Measurements from ENCODE around the gene RBM33. TPM values are rescaled to one million over a fixed set of nuclear protein-coding genes. Genes with fewer than 3 reads are reported as not detected.
"Not testable (repeated sequence)": the region's sequence is repeated elsewhere in the genome, so short reads cannot be mapped to it uniquely, and the experiment has no call there.

RBM33 gene
- total RNA-seq, 1 experiment from 2014 or later = 81.8 TPM

GRCh38 chr7:155612658-155613057 is 31.8 kb upstream of the RBM33 start:
- no peak for TF ChIP-seq TP53 (CRISPR knock-in tag; IDR thresholded peaks at IDR 0.05)
- no peak for TF ChIP-seq ZNF281 (CRISPR knock-in tag; IDR thresholded peaks at IDR 0.05)
- no peak for TF ChIP-seq IRF2 (CRISPR knock-in tag; IDR thresholded peaks at IDR 0.05; ENCODE audit: borderline replicate concordance, low read depth)
- no peak for TF ChIP-seq FOXJ3 (CRISPR knock-in tag; IDR thresholded peaks at IDR 0.05; ENCODE audit: borderline replicate concordance)
- no peak for TF ChIP-seq PREB (CRISPR knock-in tag; IDR thresholded peaks at IDR 0.05; ENCODE audit: borderline replicate concordance)
- TF ChIP-seq STAT6 (CRISPR knock-in tag; conservative IDR thresholded peaks at IDR 0.05; ENCODE audit: low read depth) = no peak
- TF ChIP-seq SOX15 (CRISPR knock-in tag; IDR thresholded peaks at IDR 0.05) = no peak
- no peak for TF ChIP-seq AR (CRISPR knock-in tag; IDR thresholded peaks at IDR 0.05)
- TF ChIP-seq ETV6 (CRISPR knock-in tag; IDR thresholded peaks at IDR 0.05) = no peak
- no peak for TF ChIP-seq EMX1 (CRISPR knock-in tag; IDR thresholded peaks at IDR 0.05)
- TF ChIP-seq ZNF138 (CRISPR knock-in tag; conservative IDR thresholded peaks at IDR 0.05) = no peak
- TF ChIP-seq ATF2 (CRISPR knock-in tag; IDR thresholded peaks at IDR 0.05; ENCODE audit: borderline replicate concordance, low read depth) = no peak
- no peak for TF ChIP-seq MYBL2 (CRISPR knock-in tag; IDR thresholded peaks at IDR 0.05)
- no peak for TF ChIP-seq NR1H2 (CRISPR knock-in tag; IDR thresholded peaks at IDR 0.05)
- no peak for TF ChIP-seq CBFB (CRISPR knock-in tag; IDR thresholded peaks at IDR 0.05; ENCODE audit: low read depth)
- no peak for TF ChIP-seq ZNF219 (CRISPR knock-in tag; IDR thresholded peaks at IDR 0.05; ENCODE audit: borderline replicate concordance)
- no peaks in the 10 kb centered on the region for H3K27me3 Mint-ChIP-seq (ENCODE audit: low read depth)
- ATAC-seq = no peak
- peaks cover 29% of the 10 kb centered on the region for H3K36me3 Mint-ChIP-seq
- H3K27ac Mint-ChIP-seq = no peak overlapping the region
- H3K4me1 Mint-ChIP-seq = peaks cover 6% of the 10 kb centered on the region
- no peak for DNase-seq (ENCODE audit: low spot score)
- POLR2A ChIA-PET = no interaction called here
- CTCF ChIA-PET = interaction anchor here (0.7 to 1.9 kb wide), 2 partner anchors 14 to 24 kb away, joined by 5 to 16 read pairs; no protein-coding TSS in a partner anchor
- no peak overlapping the region for H3K4me3 Mint-ChIP-seq
- H3K9me3 Mint-ChIP-seq = peaks cover 29% of the 10 kb centered on the region

GRCh38 chr7:155615085-155615484 is 29.4 kb upstream of the RBM33 start:
- ATAC-seq; CTCF ChIA-PET; H3K4me3 Mint-ChIP-seq; POLR2A ChIA-PET; H3K27ac Mint-ChIP-seq; DNase-seq (ENCODE audit: low spot score); H3K4me1 Mint-ChIP-seq; H3K27me3 Mint-ChIP-seq (ENCODE audit: low read depth): not testable (repeated sequence)
- Mint-ChIP-seq H3K9me3 (peaks cover 29% of the 10 kb centered on the region), H3K36me3 (peaks cover 33% of the 10 kb centered on the region)

Data from WTC11 (cell line).